GM18511 (cell line): ENCODE results near the gene ATP9A.
"Not testable (repeated sequence)": the region's sequence is repeated elsewhere in the genome, so short reads cannot be mapped to it uniquely, and the experiment has no call there.

Source experiments
- ATAC-seq: cut with Tn5 transposase; IDR thresholded peaks from one replicate; pipeline ENCODE4 v1.9.1; 2021; ENCODE audit warnings: mild to moderate bottlenecking, moderate library complexity; ENCODE audit not compliant: unreplicated experiment

Gene ATP9A

GRCh38 chr20:51767867-51768758 lies at the start of gene ATP9A:
Gene ATP9A, minus strand, starts transcription at chr20:51768390. Its CDS starts 21 bp downstream, at chr20:51768369.
- ATAC-seq, result no peak

- not testable (repeated sequence) for ATAC-seq
Observed at GRCh38 chr20:51816856-51817255, 48.7 kb upstream of the ATP9A start.

GRCh38 chr20:51815383-51816076 lies 47.3 kb upstream of the ATP9A start:
- ATAC-seq, result no peak

- no peak for ATAC-seq
Observed at GRCh38 chr20:51812861-51813260, 44.7 kb upstream of the ATP9A start.

- no peak for ATAC-seq
Observed at GRCh38 chr20:51811514-51812128, 43.4 kb upstream of the ATP9A start.

- no peak for ATAC-seq
Observed at GRCh38 chr20:51811042-51811355, 42.8 kb upstream of the ATP9A start.

GRCh38 chr20:51810155-51811041 lies 42.2 kb upstream of the ATP9A start:
- ATAC-seq, result no peak

- no peak for ATAC-seq
Observed at GRCh38 chr20:51807720-51808250, 39.6 kb upstream of the ATP9A start.

- no peak for ATAC-seq
Observed at GRCh38 chr20:51804754-51805153, 36.6 kb upstream of the ATP9A start.

GRCh38 chr20:51803148-51803854 lies 35.1 kb upstream of the ATP9A start:
- no peak for ATAC-seq

- ATAC-seq, result no peak
Observed at GRCh38 chr20:51802170-51802751, 34.1 kb upstream of the ATP9A start, which contains the start of gene SALL4. Gene SALL4, minus strand, starts transcription at chr20:51802521. Its CDS starts 113 bp downstream, at chr20:51802408.

- ATAC-seq, result no peak
Observed at GRCh38 chr20:51801823-51802123, 33.6 kb upstream of the ATP9A start.

- ATAC-seq, result no peak
Observed at GRCh38 chr20:51801122-51801822, 33.1 kb upstream of the ATP9A start.

- ATAC-seq, result no peak
Observed at GRCh38 chr20:51800872-51801121, 32.6 kb upstream of the ATP9A start.

GRCh38 chr20:51800060-51800871 lies 32.1 kb upstream of the ATP9A start:
- ATAC-seq, result no peak

GRCh38 chr20:51799401-51799860 lies 31.2 kb upstream of the ATP9A start:
- ATAC-seq, result no peak

- no peak for ATAC-seq
Observed at GRCh38 chr20:51797357-51798025, 29.3 kb upstream of the ATP9A start.

- no peak for ATAC-seq
Observed at GRCh38 chr20:51796340-51796739, 28.1 kb upstream of the ATP9A start.
